HCT116 (cell line): ENCODE measurements around the gene SNTN. TPM values are rescaled to one million over a fixed set of nuclear protein-coding genes. Genes with fewer than 3 reads are reported as not detected.

ENCODE experiments used
- ATAC-seq: fragments of 200-7000 bp; cut with Tn5 transposase; 2 replicates; pipeline ENCODE4 v1.9.1; 2020; ENCODE audit warnings: mild to moderate bottlenecking, moderate library complexity
- BruUV-seq: library from RNA; stranded (reverse); fragments of 400-500 nt; replicated peaks from 2 replicates; lab custom pipeline; 2021; lab: Mats Ljungman, UMichigan
- CTCF ChIA-PET: fragments of 300-600 bp; sonication (Branson Sonifier 250); formaldehyde crosslinking; loops from one replicate; lab custom pipeline; 2021; ENCODE audit warnings: antibody characterized with exemption; lab: Charles Lee
- POLR2A ChIA-PET: fragments of 300-600, 350-600 bp; sonication (Branson Sonifier 250); formaldehyde crosslinking; loops from one replicate; lab custom pipeline; 2021; ENCODE audit warnings: antibody characterized with exemption; lab: Charles Lee
- RAD21 ChIA-PET, 2 experiments: fragments of 300-600 bp; sonication (Branson Sonifier 250); formaldehyde crosslinking; loops; one replicate each; lab custom pipeline; 2023; ENCODE audit warnings: low total read pairs in 2 of 2; ENCODE audit not compliant: uncharacterized antibody in 2 of 2, unreplicated experiment in 2 of 2, low non-redundant PET in 1 of 2; lab: Charles Lee
- DNase-seq: peaks from one replicate; pipeline ENCODE4 v3.0.0-alpha.2; 2010; ENCODE audit warnings: low read depth, low spot score
- H2AFZ ChIP-seq: fragments of 200-600 bp; shearing (Covaris generic), sonication (generic); 2 replicates; pipeline ENCODE4 v1.6.1; 2017; ENCODE audit warnings: low read depth, mixed run types, mixed read lengths, antibody characterized with exemption, low read length; ENCODE audit not compliant: poor library complexity, severe bottlenecking
- H3K27ac ChIP-seq: 2 replicates; pipeline ENCODE4 v1.5.1; 2012; ENCODE audit warnings: low read depth, low read length
- H3K27me3 ChIP-seq: fragments of 200-600 bp; sonication (generic); 2 replicates; pipeline ENCODE4 v1.6.1; 2016; ENCODE audit warnings: mixed run types, low read length, mixed read lengths; ENCODE audit not compliant: insufficient read depth
- H3K36me3 ChIP-seq, 2 experiments: fragments of 200-500 bp in 1 of 2; fragments of 200-600 bp in 1 of 2; sonication (Bioruptor generic) in 1 of 2; sonication (generic) in 1 of 2; 2 replicates each; pipeline versions ENCODE4 v1.5.1 to v1.6.1; 2014 to 2016; ENCODE audit warnings: low read length in 2 of 2, inconsistent platforms in 1 of 2, mixed read lengths in 1 of 2, mixed run types in 1 of 2; ENCODE audit not compliant: insufficient read depth in 2 of 2, control insufficient read depth in 1 of 2
- H3K4me1 ChIP-seq, 2 experiments: fragments of 200-600 bp in 1 of 2; sonication (generic) in 1 of 2; 2 replicates each; pipeline versions ENCODE4 v1.5.1 to v1.6.1; 2012 to 2017; ENCODE audit warnings: low read length in 2 of 2, inconsistent platforms in 1 of 2, mild to moderate bottlenecking in 1 of 2, mixed read lengths in 1 of 2, mixed run types in 1 of 2, moderate library complexity in 1 of 2; ENCODE audit not compliant: insufficient read depth in 2 of 2, control insufficient read depth in 1 of 2
- H3K4me2 ChIP-seq: fragments of 200-600 bp; sonication (generic); 2 replicates; pipeline ENCODE4 v1.6.1; 2017; ENCODE audit warnings: mixed run types, low read length, mixed read lengths
- H3K4me3 ChIP-seq, 2 experiments: fragments of 200-600 bp in 1 of 2; sonication (generic) in 1 of 2; replicated peaks in 1 of 2; 2 replicates each; pipeline ENCODE4 v1.5.1; 2011 to 2016; ENCODE audit warnings: low read length in 2 of 2, control low read depth in 1 of 2, low read depth in 1 of 2, mild to moderate bottlenecking in 1 of 2, mixed read lengths in 1 of 2, mixed run types in 1 of 2
- H3K79me2 ChIP-seq: fragments of 200-600 bp; sonication (generic); 2 replicates; pipeline ENCODE4 v1.6.1; 2017; ENCODE audit warnings: mild to moderate bottlenecking, mixed run types, low read length, moderate library complexity, mixed read lengths; ENCODE audit not compliant: insufficient read depth
- H3K9ac ChIP-seq: fragments of 200-600 bp; sonication (generic); 2 replicates; pipeline ENCODE4 v1.6.1; 2016; ENCODE audit warnings: low read length, mixed read lengths
- H3K9me2 ChIP-seq: fragments of 200-600 bp; sonication (generic), shearing (Covaris generic); 2 replicates; pipeline ENCODE4 v1.6.1; 2017; ENCODE audit warnings: mixed run types, mild to moderate bottlenecking, moderate library complexity; ENCODE audit not compliant: insufficient read depth
- H3K9me3 ChIP-seq, 2 experiments: fragments of 200-500 bp in 1 of 2; fragments of 200-600 bp in 1 of 2; sonication (Bioruptor generic) in 1 of 2; sonication (generic) in 1 of 2; 2 replicates each; pipeline ENCODE4 v1.6.1; 2014 to 2017; ENCODE audit warnings: low read length in 2 of 2, mixed read lengths in 2 of 2, inconsistent platforms in 1 of 2, low read depth in 1 of 2, mild to moderate bottlenecking in 1 of 2, mixed run types in 1 of 2, moderate library complexity in 1 of 2; ENCODE audit not compliant: control insufficient read depth in 1 of 2, insufficient read depth in 1 of 2
- H4K20me1 ChIP-seq: fragments of 200-600 bp; sonication (generic), shearing (Covaris generic); 2 replicates; pipeline ENCODE4 v1.6.1; 2017; ENCODE audit warnings: mixed run types, mild to moderate bottlenecking, moderate library complexity; ENCODE audit not compliant: insufficient read depth
- ATF3 ChIP-seq: IDR thresholded peaks from 2 replicates; pipeline ENCODE4 v1.6.1; 2012
- CBX3 ChIP-seq: IDR thresholded peaks from 2 replicates; pipeline ENCODE4 v1.6.1; 2012; ENCODE audit warnings: low read depth
- CEBPB ChIP-seq: IDR thresholded peaks from 2 replicates; pipeline ENCODE4 v1.6.1; 2012; ENCODE audit warnings: low read depth
- CTCF ChIP-seq, 3 experiments: fragments of 200-600 bp in 1 of 3; sonication (generic) in 1 of 3; IDR thresholded peaks in 2 of 3; conservative IDR thresholded peaks in 1 of 3; 2 replicates each; pipeline ENCODE4 v1.5.1; 2012 to 2017; ENCODE audit warnings: low read depth in 2 of 3, low read length in 2 of 3, antibody characterized with exemption in 1 of 3, borderline replicate concordance in 1 of 3, control low read depth in 1 of 3, mild to moderate bottlenecking in 1 of 3, mixed read lengths in 1 of 3, mixed run types in 1 of 3, moderate library complexity in 1 of 3; ENCODE audit not compliant: insufficient read depth in 1 of 3
- ELF1 ChIP-seq: IDR thresholded peaks from 2 replicates; pipeline ENCODE4 v1.6.1; 2012; ENCODE audit warnings: low read depth, borderline replicate concordance
- EZH2 ChIP-seq: fragments of 200-600 bp; sonication (generic); IDR thresholded peaks from 2 replicates; pipeline ENCODE4 v1.6.1; 2017; ENCODE audit warnings: antibody characterized with exemption, mixed run types
- EZH2phosphoT487 ChIP-seq: fragments of 200-600 bp; IDR thresholded peaks from 2 replicates; pipeline ENCODE4 v1.6.1; 2018; ENCODE audit warnings: antibody characterized with exemption, borderline replicate concordance
- JUND ChIP-seq: IDR thresholded peaks from 2 replicates; pipeline ENCODE4 v1.6.1; 2012
- MAX ChIP-seq: IDR thresholded peaks from 2 replicates; pipeline ENCODE4 v1.6.1; 2012
- POLR2A ChIP-seq: IDR thresholded peaks from 2 replicates; pipeline ENCODE4 v1.7.0; 2011; ENCODE audit warnings: borderline replicate concordance; ENCODE audit not compliant: insufficient read depth, insufficient read length; ENCODE audit errors: extremely low read depth
- POLR2AphosphoS5 ChIP-seq: IDR thresholded peaks from 2 replicates; pipeline ENCODE4 v1.6.1; 2011; ENCODE audit warnings: mild to moderate bottlenecking, low read depth, low read length, moderate library complexity
- RAD21 ChIP-seq: IDR thresholded peaks from 2 replicates; pipeline ENCODE4 v1.6.1; 2012; ENCODE audit warnings: low read depth, mild to moderate bottlenecking
- REST ChIP-seq: IDR thresholded peaks from 2 replicates; pipeline ENCODE4 v1.6.1; 2012; ENCODE audit warnings: low read depth
- SIN3A ChIP-seq: IDR thresholded peaks from 2 replicates; pipeline ENCODE4 v1.6.1; 2012; ENCODE audit warnings: low read depth
- SP1 ChIP-seq: IDR thresholded peaks from 2 replicates; pipeline ENCODE4 v1.6.1; 2012; ENCODE audit warnings: low read depth
- TCF7L2 ChIP-seq: IDR thresholded peaks from 2 replicates; pipeline ENCODE4 v1.7.0; 2011; ENCODE audit warnings: borderline replicate concordance, inconsistent platforms; ENCODE audit not compliant: insufficient read depth, insufficient read length; ENCODE audit errors: extremely low read depth
- YY1 ChIP-seq: IDR thresholded peaks from 2 replicates; pipeline ENCODE4 v1.6.1; 2011; ENCODE audit warnings: low read length, low read depth, moderate library complexity, mild to moderate bottlenecking; ENCODE audit not compliant: insufficient replicate concordance; ENCODE audit errors: extremely low read depth
- ZBTB33 ChIP-seq: IDR thresholded peaks from 2 replicates; pipeline ENCODE4 v1.6.1; 2011; ENCODE audit warnings: mild to moderate bottlenecking, low read length, moderate library complexity; ENCODE audit not compliant: insufficient replicate concordance; ENCODE audit errors: extremely low read depth
- intact Hi-C: fragments of 100-400 bp; cut with micrococcal nuclease; formaldehyde crosslinking; loops from 2 replicates; pipeline ENCODE4 v1.10.0; 2022
- total RNA-seq: library from RNA; stranded (reverse); gene quantifications from one replicate; pipeline ENCODE4 v1.2.1, GENCODE V29; 2021; ENCODE audit not compliant: unreplicated experiment

The SNTN gene
- total RNA-seq, 1 experiment from 2014 or later: not detected

GRCh38 chr3:63609834-63610233 lies 42.6 kb upstream of the SNTN start:
- Histone ChIP-seq H3K9me2 (no peaks in the 10 kb centered on the region), H4K20me1 (no peaks in the 10 kb centered on the region), H2AFZ (no peak overlapping the region), H3K79me2 (no peaks in the 10 kb centered on the region), H3K27me3 (peaks cover 11% of the 10 kb centered on the region), H3K27ac (no peak overlapping the region), H3K9me3 (no peaks in the 10 kb centered on the region), H3K36me3 (no peaks in the 10 kb centered on the region), H3K4me3 (no peak overlapping the region), H3K9ac (no peak overlapping the region), H3K4me1 (no peaks in the 10 kb centered on the region), H3K4me2 (no peak overlapping the region)
- ATAC-seq: no peak
- no peak for TF ChIP-seq CBX3
- no peak for TF ChIP-seq JUND
- no peak for TF ChIP-seq SP1
- no peak for TF ChIP-seq REST
- no peak for TF ChIP-seq POLR2A
- no peak for TF ChIP-seq CEBPB
- no peak for TF ChIP-seq ELF1
- no peak for TF ChIP-seq ATF3
- TF ChIP-seq POLR2AphosphoS5: no peak
- TF ChIP-seq TCF7L2: no peak
- TF ChIP-seq EZH2: no peak
- TF ChIP-seq EZH2phosphoT487: no peak
- no peak for TF ChIP-seq YY1
- TF ChIP-seq CTCF (IDR thresholded peaks at IDR 0.05 in 2 of 3, conservative IDR thresholded peaks at IDR 0.05 in 1 of 3; ENCODE audit: borderline replicate concordance in 1 of 3, insufficient read depth in 1 of 3, low read depth in 2 of 3, low read length in 2 of 3): no peak
- TF ChIP-seq MAX: no peak
- no peak for TF ChIP-seq RAD21
- TF ChIP-seq SIN3A: no peak
- TF ChIP-seq ZBTB33: no peak
- DNase-seq: no peak
- intact Hi-C loops: no loop called here
- BruUV-seq: no TSS peak
- POLR2A ChIA-PET: no interaction called here
- CTCF ChIA-PET: no interaction called here
- RAD21 ChIA-PET: no interaction called here
